H1 (cell line): ENCODE data around the gene DYNC1H1.

Source experiments
- BRCA1 ChIP-seq: IDR thresholded peaks from 2 replicates; pipeline ENCODE4 v1.6.1; 2012; ENCODE audit warnings: low read depth, low read length, improper control_type of control experiment
- CEBPB ChIP-seq: IDR thresholded peaks from 2 replicates; pipeline ENCODE4 v1.6.1; 2012; ENCODE audit warnings: low read depth, low read length
- CTCF ChIP-seq, 3 experiments: IDR thresholded peaks; 1 replicate in 2 of 3; 2 replicates in 1 of 3; pipeline versions ENCODE4 v1.5.1 to v1.6.1; 2011; ENCODE audit warnings: low read length in 3 of 3, mild to moderate bottlenecking in 3 of 3, inconsistent platforms in 2 of 3, low read depth in 1 of 3, moderate library complexity in 1 of 3; ENCODE audit not compliant: insufficient read depth in 1 of 3; ENCODE audit errors: control extremely low read depth in 1 of 3
- GABPA ChIP-seq: IDR thresholded peaks from 2 replicates; pipeline ENCODE4 v1.6.1; 2011; ENCODE audit warnings: mild to moderate bottlenecking, low read length, moderate library complexity, borderline replicate concordance; ENCODE audit not compliant: insufficient read depth
- POLR2AphosphoS5 ChIP-seq: IDR thresholded peaks from 2 replicates; pipeline ENCODE4 v1.6.1; 2011; ENCODE audit warnings: low read depth, low read length
- SP1 ChIP-seq: IDR thresholded peaks from 2 replicates; pipeline ENCODE4 v1.6.1; 2011; ENCODE audit warnings: low read depth, low read length
- YY1 ChIP-seq: IDR thresholded peaks from 2 replicates; pipeline ENCODE4 v1.6.1; 2011; ENCODE audit warnings: low read depth, mild to moderate bottlenecking, low read length
- TF ChIP-seq, protein P1 (sequence below): IDR thresholded peaks from 2 replicates; pipeline ENCODE4 v1.6.1; 2012; ENCODE audit warnings: inconsistent platforms

DNA sequence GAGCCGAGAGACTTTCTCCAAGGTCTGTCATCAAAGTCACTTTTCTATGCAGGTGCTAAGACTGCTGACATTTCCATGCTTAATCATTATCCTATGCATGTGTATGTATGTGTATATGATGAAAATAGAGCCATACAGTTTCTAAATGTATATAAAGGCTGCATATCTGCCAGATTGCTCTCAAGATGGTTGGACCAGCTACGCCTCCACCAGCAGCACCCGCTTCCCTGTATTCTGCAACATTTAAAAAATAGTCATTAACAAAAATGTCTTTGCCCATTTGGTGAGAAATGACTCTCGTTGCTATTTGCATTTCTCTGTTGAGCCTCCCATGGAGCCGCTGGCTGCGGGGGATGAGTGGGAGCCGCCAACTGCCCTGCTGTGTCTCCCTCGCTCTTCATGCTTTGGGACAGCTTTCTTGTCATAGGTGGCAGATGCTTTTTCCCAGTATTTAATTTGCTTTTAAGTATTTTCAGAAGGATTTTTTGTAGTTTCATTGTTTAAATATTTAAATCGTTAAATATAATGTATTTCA lies 54.7 kb downstream of the DYNC1H1 start:
- TF ChIP-seq POLR2AphosphoS5 (no peak), CTCF (IDR thresholded peaks at IDR 0.05; ENCODE audit: control extremely low read depth in 1 of 3, insufficient read depth in 1 of 3, low read depth in 1 of 3, low read length in 3 of 3) (no peak), BRCA1 (no peak), GABPA (no peak), CEBPB (no peak), SP1 (no peak), YY1 (no peak)
- TF ChIP-seq, protein P1, sequence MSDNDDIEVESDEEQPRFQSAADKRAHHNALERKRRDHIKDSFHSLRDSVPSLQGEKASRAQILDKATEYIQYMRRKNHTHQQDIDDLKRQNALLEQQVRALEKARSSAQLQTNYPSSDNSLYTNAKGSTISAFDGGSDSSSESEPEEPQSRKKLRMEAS = no peak
